Panc1 (cell line): Measurements from ENCODE around the gene HOXC9. TPM values are rescaled to one million over a fixed set of nuclear protein-coding genes. Genes with fewer than 3 reads are reported as not detected.

ENCODE experiments used
- ATAC-seq: fragments of 200-7000 bp; cut with Tn5 transposase; 2 replicates; pipeline ENCODE4 v1.9.1; 2020; ENCODE audit warnings: mild to moderate bottlenecking, moderate library complexity
- BruUV-seq: library from RNA; stranded (reverse); fragments of 400-500 nt; replicated peaks from 2 replicates; lab custom pipeline; 2021; lab: Mats Ljungman, UMichigan
- CTCF ChIA-PET: fragments of 300-600 bp; sonication (Branson Sonifier 250); formaldehyde crosslinking; loops from one replicate; lab custom pipeline; 2022; ENCODE audit warnings: antibody characterized with exemption; lab: Charles Lee
- POLR2A ChIA-PET: fragments of 300-600 bp; sonication (Branson Sonifier 250); formaldehyde crosslinking; loops from one replicate; lab custom pipeline; 2022; ENCODE audit warnings: antibody characterized with exemption; lab: Charles Lee
- DNase-seq: peaks from one replicate; pipeline ENCODE4 v3.0.0-alpha.2; 2010; ENCODE audit warnings: low read depth, low spot score
- H3K27ac ChIP-seq: 2 replicates; pipeline ENCODE4 v1.5.1; 2011; ENCODE audit warnings: mild to moderate bottlenecking, low read length, inconsistent platforms
- H3K27me3 ChIP-seq: fragments of 200-500 bp; sonication (Bioruptor generic); 2 replicates; pipeline ENCODE4 v1.6.0; 2014; ENCODE audit warnings: low read length, inconsistent platforms; ENCODE audit not compliant: control insufficient read depth, insufficient read depth
- H3K36me3 ChIP-seq: fragments of 200-500 bp; sonication (Bioruptor generic); 2 replicates; pipeline ENCODE4 v1.5.1; 2014; ENCODE audit warnings: inconsistent platforms, mild to moderate bottlenecking, low read length, moderate library complexity; ENCODE audit not compliant: control insufficient read depth, insufficient read depth
- H3K4me1 ChIP-seq: 2 replicates; pipeline ENCODE4 v1.5.1; 2011; ENCODE audit warnings: inconsistent platforms, mild to moderate bottlenecking, low read length, moderate library complexity; ENCODE audit not compliant: control insufficient read depth, insufficient read depth
- H3K4me3 ChIP-seq, 2 experiments: 2 replicates each; pipeline ENCODE4 v1.5.1; 2011 to 2012; ENCODE audit warnings: low read depth in 2 of 2, low read length in 2 of 2, mild to moderate bottlenecking in 2 of 2, inconsistent platforms in 1 of 2, moderate library complexity in 1 of 2
- H3K9me3 ChIP-seq: fragments of 200-500 bp; sonication (Bioruptor generic); 2 replicates; pipeline ENCODE4 v1.5.1; 2014; ENCODE audit warnings: low read depth, mild to moderate bottlenecking, inconsistent platforms, low read length, moderate library complexity; ENCODE audit not compliant: control insufficient read depth, insufficient read depth
- POLR2AphosphoS5 ChIP-seq: IDR thresholded peaks from 2 replicates; pipeline ENCODE4 v1.6.1; 2012; ENCODE audit warnings: mild to moderate bottlenecking, low read depth, low read length, moderate library complexity
- SIN3A ChIP-seq: IDR thresholded peaks from 2 replicates; pipeline ENCODE4 v1.6.1; 2012; ENCODE audit warnings: low read depth, mild to moderate bottlenecking, low read length, moderate library complexity, borderline replicate concordance; ENCODE audit not compliant: insufficient read depth
- TCF7L2 ChIP-seq: IDR thresholded peaks from 2 replicates; pipeline ENCODE4 v1.6.1; 2011; ENCODE audit warnings: mild to moderate bottlenecking, low read depth, low read length, inconsistent platforms
- in situ Hi-C: cut with HindIII; loops from 2 replicates; pipeline ENCODE4 v1.10.0; 2016; ENCODE audit warnings: low sequenced_read_pairs, low pct_unique_long_range_greater_than_20kb
- intact Hi-C: fragments of 100-400 bp; cut with micrococcal nuclease; formaldehyde crosslinking; loops from one replicate; pipeline ENCODE4 v1.10.0; 2022; ENCODE audit not compliant: unreplicated experiment
- total RNA-seq: library from RNA; stranded (reverse); gene quantifications from one replicate; pipeline ENCODE4 v1.2.1, GENCODE V29; 2021; ENCODE audit not compliant: unreplicated experiment
- TF ChIP-seq, protein P1 (sequence below): fragments of 450-650 bp; IDR thresholded peaks from 2 replicates; pipeline ENCODE4 v1.5.1; 2017; ENCODE audit warnings: mild to moderate bottlenecking
- TF ChIP-seq, protein P2 (sequence below), 2 experiments: IDR thresholded peaks; 2 replicates each; pipeline ENCODE4 v1.6.1; 2011 to 2012; ENCODE audit warnings: low read depth in 2 of 2, control low read depth in 1 of 2, low read length in 1 of 2, mild to moderate bottlenecking in 1 of 2, moderate library complexity in 1 of 2; ENCODE audit not compliant: insufficient read depth in 1 of 2

Gene HOXC9
- total RNA-seq, 1 experiment from 2014 or later = 37.2 TPM

DNA sequence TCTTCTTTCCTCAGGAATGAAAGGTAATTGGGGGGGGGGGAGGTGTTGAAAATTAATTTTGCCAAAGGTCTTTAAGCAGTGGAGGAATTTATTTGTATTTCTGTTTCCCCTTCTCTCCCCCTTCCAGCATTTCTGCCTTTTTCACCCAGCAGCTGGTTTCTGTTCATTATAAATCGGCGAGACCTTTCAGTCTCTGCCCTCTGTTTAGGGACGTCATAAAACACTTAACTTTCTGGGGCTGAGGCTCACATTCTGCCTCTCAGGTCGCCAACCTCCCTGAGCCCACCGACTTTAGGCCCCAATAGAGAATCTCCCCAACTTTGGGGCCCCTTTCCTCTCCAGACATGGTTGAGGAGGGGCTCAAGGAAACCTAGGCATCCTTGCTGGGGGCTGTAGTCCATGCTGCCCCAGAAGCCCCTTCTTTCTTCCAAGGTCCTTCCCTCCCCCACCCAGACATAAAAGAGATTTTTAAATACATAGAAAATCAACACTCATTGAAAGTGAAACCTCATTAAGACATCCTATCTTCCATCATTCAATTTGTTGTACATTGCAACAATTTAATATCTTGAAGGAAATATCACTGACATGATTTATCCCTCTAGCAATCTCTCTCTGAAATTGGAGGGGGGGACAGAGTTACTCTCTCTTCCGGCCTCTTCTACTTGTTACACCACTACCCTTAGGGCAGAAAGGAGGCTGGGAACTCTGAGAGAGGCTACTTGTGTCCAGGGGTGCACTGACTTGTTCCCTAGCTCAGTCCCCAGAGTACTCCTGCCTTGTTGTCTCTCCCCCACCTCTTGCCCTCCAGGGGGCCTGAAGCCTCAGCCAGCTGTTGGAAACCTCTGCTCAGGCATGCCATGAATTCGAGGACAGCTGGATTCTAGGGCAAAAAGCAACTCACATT lies 25.8 kb downstream of the HOXC9 start:
- POLR2A ChIA-PET = interaction anchor here (0.6 to 0.7 kb wide), 3 partner anchors 8 to 278 kb away, joined by 3 to 17 read pairs (median 8); no protein-coding TSS in a partner anchor
- BruUV-seq = no TSS peak
- Histone ChIP-seq H3K36me3 (peaks cover 4% of the 10 kb centered on the region; the same call in 1 of the 2 replicates), H3K27me3 (no peaks in the 10 kb centered on the region), H3K4me1 (peaks cover 93% of the 10 kb centered on the region), H3K9me3 (no peaks in the 10 kb centered on the region), H3K4me3 (peak overlapping the region; percentile 9 to 39; a peak in 3 of 4 replicates), H3K27ac (peak overlapping the region; percentile 95)
- CTCF ChIA-PET = interaction anchor here (1.5 to 2.1 kb wide), 2 partner anchors 17 to 41 kb away, joined by 5 to 10 read pairs; partner anchors contain the start of genes HOXC10 and HOXC8
- in situ Hi-C loops (no loop called here), intact Hi-C loops (no loop called here)
- no peak for DNase-seq
- no peak for ATAC-seq
- TF ChIP-seq SIN3A (no peak), POLR2AphosphoS5 (no peak)
- TF ChIP-seq, protein P1, sequence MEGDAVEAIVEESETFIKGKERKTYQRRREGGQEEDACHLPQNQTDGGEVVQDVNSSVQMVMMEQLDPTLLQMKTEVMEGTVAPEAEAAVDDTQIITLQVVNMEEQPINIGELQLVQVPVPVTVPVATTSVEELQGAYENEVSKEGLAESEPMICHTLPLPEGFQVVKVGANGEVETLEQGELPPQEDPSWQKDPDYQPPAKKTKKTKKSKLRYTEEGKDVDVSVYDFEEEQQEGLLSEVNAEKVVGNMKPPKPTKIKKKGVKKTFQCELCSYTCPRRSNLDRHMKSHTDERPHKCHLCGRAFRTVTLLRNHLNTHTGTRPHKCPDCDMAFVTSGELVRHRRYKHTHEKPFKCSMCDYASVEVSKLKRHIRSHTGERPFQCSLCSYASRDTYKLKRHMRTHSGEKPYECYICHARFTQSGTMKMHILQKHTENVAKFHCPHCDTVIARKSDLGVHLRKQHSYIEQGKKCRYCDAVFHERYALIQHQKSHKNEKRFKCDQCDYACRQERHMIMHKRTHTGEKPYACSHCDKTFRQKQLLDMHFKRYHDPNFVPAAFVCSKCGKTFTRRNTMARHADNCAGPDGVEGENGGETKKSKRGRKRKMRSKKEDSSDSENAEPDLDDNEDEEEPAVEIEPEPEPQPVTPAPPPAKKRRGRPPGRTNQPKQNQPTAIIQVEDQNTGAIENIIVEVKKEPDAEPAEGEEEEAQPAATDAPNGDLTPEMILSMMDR = peak; percentile 11
- TF ChIP-seq, protein P2, sequence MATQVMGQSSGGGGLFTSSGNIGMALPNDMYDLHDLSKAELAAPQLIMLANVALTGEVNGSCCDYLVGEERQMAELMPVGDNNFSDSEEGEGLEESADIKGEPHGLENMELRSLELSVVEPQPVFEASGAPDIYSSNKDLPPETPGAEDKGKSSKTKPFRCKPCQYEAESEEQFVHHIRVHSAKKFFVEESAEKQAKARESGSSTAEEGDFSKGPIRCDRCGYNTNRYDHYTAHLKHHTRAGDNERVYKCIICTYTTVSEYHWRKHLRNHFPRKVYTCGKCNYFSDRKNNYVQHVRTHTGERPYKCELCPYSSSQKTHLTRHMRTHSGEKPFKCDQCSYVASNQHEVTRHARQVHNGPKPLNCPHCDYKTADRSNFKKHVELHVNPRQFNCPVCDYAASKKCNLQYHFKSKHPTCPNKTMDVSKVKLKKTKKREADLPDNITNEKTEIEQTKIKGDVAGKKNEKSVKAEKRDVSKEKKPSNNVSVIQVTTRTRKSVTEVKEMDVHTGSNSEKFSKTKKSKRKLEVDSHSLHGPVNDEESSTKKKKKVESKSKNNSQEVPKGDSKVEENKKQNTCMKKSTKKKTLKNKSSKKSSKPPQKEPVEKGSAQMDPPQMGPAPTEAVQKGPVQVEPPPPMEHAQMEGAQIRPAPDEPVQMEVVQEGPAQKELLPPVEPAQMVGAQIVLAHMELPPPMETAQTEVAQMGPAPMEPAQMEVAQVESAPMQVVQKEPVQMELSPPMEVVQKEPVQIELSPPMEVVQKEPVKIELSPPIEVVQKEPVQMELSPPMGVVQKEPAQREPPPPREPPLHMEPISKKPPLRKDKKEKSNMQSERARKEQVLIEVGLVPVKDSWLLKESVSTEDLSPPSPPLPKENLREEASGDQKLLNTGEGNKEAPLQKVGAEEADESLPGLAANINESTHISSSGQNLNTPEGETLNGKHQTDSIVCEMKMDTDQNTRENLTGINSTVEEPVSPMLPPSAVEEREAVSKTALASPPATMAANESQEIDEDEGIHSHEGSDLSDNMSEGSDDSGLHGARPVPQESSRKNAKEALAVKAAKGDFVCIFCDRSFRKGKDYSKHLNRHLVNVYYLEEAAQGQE (IDR thresholded peaks at IDR 0.05; ENCODE audit: insufficient read depth in 1 of 2, low read depth in 2 of 2, low read length in 1 of 2) = no peak

DNA sequence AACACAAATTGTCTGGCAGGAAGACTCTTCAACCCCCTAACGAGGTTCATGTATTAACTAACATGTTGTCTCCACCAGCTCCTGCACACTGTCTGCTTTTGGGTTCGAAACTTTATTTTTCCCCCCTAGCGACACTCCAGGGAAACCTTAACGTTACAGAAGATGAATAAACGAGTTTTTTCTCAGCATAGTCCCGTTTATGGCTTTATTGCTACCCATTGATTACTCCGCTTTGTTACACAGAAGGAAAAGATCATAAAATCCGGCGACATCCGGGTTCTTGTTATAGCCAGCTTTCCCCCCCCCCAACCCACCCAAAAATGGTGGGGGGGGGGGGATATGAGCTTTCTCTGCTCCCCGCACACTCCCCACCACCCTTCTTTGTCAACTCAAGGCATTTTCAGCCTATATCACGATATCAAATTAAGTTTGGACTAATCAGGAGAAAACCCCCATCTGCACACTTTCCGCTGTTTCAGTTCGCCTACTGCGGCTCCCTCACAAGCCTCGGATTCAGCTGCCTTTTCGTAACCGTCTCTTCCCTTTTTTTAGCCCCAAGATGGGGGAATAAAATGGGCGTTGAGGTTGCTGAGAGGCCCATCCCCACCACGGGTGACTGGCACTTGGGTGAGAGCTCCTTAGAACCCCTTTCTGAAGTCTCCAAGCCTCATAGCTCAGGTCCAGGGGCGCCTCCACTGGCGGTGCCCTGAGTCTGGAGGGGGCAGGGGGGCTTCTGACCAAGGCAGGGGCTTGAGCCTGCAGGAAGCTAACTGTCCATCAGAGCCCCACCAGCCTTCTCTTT lies 26.9 kb downstream of the HOXC9 start:
- Histone ChIP-seq H3K9me3 (no peaks in the 10 kb centered on the region), H3K27ac (peak overlapping the region; percentile 95), H3K27me3 (no peaks in the 10 kb centered on the region), H3K4me1 (peaks cover 98% of the 10 kb centered on the region), H3K36me3 (peaks cover 4% of the 10 kb centered on the region; the same call in 1 of the 2 replicates), H3K4me3 (peak overlapping the region in 1 of 2 experiments; percentile 39; a peak in 3 of 4 replicates)
- DNase-seq (no peak), ATAC-seq (no peak)
- in situ Hi-C loops (no loop called here), intact Hi-C loops (no loop called here)
- ChIA-PET CTCF (interaction anchor here (0.7 to 2.1 kb wide), 5 partner anchors 18 to 175 kb away, joined by 3 to 10 read pairs (median 4); partner anchors contain the start of genes HOXC10 and HOXC8), POLR2A (interaction anchor here (0.6 to 0.9 kb wide), 3 partner anchors 9 to 125 kb away, joined by 3 to 17 read pairs (median 3); no protein-coding TSS in a partner anchor)
- TSS peak; percentile 23 for BruUV-seq
- TF ChIP-seq, protein P2 (IDR thresholded peaks at IDR 0.05; ENCODE audit: insufficient read depth in 1 of 2, low read depth in 2 of 2, low read length in 1 of 2) = no peak
- TF ChIP-seq SIN3A (no peak), POLR2AphosphoS5 (no peak), TCF7L2 (no peak)
- TF ChIP-seq, protein P1 = no peak
